WTC11 (cell line): Measurements from ENCODE around the gene CLDN19.
A peak's percentile ranks its signal among the peaks of the same experiment; 100 is the strongest.

ENCODE experiments used
- ATF3 ChIP-seq: sonication (generic); formaldehyde crosslinking; conservative IDR thresholded peaks from 2 replicates; pipeline ENCODE4 v1.8.1; 2022; ENCODE audit warnings: mild to moderate bottlenecking, missing genetic modification reagents
- CREB1 ChIP-seq: sonication (generic); formaldehyde crosslinking; IDR thresholded peaks from 2 replicates; pipeline ENCODE4 v1.8.0; 2023; ENCODE audit warnings: mild to moderate bottlenecking, missing genetic modification reagents
- CTCF ChIP-seq: fragments of 200-600 bp; IDR thresholded peaks from 2 replicates; pipeline ENCODE4 v1.8.0; 2022; ENCODE audit warnings: antibody characterized with exemption
- GTF2I ChIP-seq: fragments of 250-450 bp; sonication (Bioruptor Pico); conservative IDR thresholded peaks from 2 replicates; pipeline ENCODE4 v1.4.0; 2021; ENCODE audit warnings: mild to moderate bottlenecking
- HMGXB4 ChIP-seq: sonication (generic); formaldehyde crosslinking; IDR thresholded peaks from 2 replicates; pipeline ENCODE4 v1.8.1; 2023; ENCODE audit warnings: mild to moderate bottlenecking, moderate library complexity, missing genetic modification reagents
- MAX ChIP-seq: sonication (generic); formaldehyde crosslinking; IDR thresholded peaks from 2 replicates; pipeline ENCODE4 v1.8.0; 2022; ENCODE audit warnings: mild to moderate bottlenecking, missing genetic modification reagents
- NR1H2 ChIP-seq: sonication (generic); formaldehyde crosslinking; IDR thresholded peaks from 2 replicates; pipeline ENCODE4 v1.9.0; 2021; ENCODE audit warnings: mild to moderate bottlenecking, moderate library complexity, missing genetic modification reagents
- NR3C1 ChIP-seq: sonication (generic); formaldehyde crosslinking; conservative IDR thresholded peaks from 2 replicates; pipeline ENCODE4 v1.8.1; 2023; ENCODE audit warnings: low read depth, mild to moderate bottlenecking, missing genetic modification reagents
- TCF7 ChIP-seq: sonication (generic); formaldehyde crosslinking; IDR thresholded peaks from 2 replicates; pipeline ENCODE4 v1.8.0; 2022; ENCODE audit warnings: mild to moderate bottlenecking, low read depth, missing genetic modification reagents, moderate library complexity
- USF2 ChIP-seq: sonication (generic); formaldehyde crosslinking; IDR thresholded peaks from 2 replicates; pipeline ENCODE4 v1.8.1; 2023; ENCODE audit warnings: mild to moderate bottlenecking, missing genetic modification reagents, moderate library complexity
- ZMAT4 ChIP-seq: fragments of 250-450 bp; sonication (Bioruptor Pico); IDR thresholded peaks from 2 replicates; pipeline ENCODE4 v1.9.0; 2021; ENCODE audit warnings: mild to moderate bottlenecking
- ZNF532 ChIP-seq: fragments of 250-450 bp; sonication (Bioruptor Pico); IDR thresholded peaks from 2 replicates; pipeline ENCODE4 v1.9.0; 2021; ENCODE audit warnings: mild to moderate bottlenecking, borderline replicate concordance
- ZSCAN18 ChIP-seq: fragments of 250-450 bp; sonication (Bioruptor Pico); IDR thresholded peaks from 2 replicates; pipeline ENCODE4 v2.1.2; 2022; ENCODE audit warnings: mild to moderate bottlenecking, moderate library complexity

- TF ChIP-seq CTCF: peak; percentile 43
- no peak for TF ChIP-seq GTF2I (CRISPR knock-in tag)
- no peak for TF ChIP-seq MAX (CRISPR knock-in tag)
- TF ChIP-seq ZNF532 (CRISPR knock-in tag): no peak
- no peak for TF ChIP-seq CREB1 (CRISPR knock-in tag)
- no peak for TF ChIP-seq NR1H2 (CRISPR knock-in tag)
- no peak for TF ChIP-seq USF2 (CRISPR knock-in tag)
- TF ChIP-seq TCF7 (CRISPR knock-in tag): no peak
- TF ChIP-seq NR3C1 (CRISPR knock-in tag): no peak
- no peak for TF ChIP-seq HMGXB4 (CRISPR knock-in tag)
- TF ChIP-seq ZMAT4 (CRISPR knock-in tag): no peak
- TF ChIP-seq ZSCAN18 (CRISPR knock-in tag): no peak
- no peak for TF ChIP-seq ATF3 (CRISPR knock-in tag)
These were observed 17.2 kb upstream of the CLDN19 start for GRCh38 chr1:42756956-42757891.
